Lung (tissue), 12 donors: ENCODE measurements around the gene ASTN2. TPM values are rescaled to one million over a fixed set of nuclear protein-coding genes. Genes with fewer than 3 reads are reported as not detected.

Experiments
- ATAC-seq: fragments of 200-7000 bp; cut with Tn5 transposase; one replicate; pipeline ENCODE4 v1.9.1; 2020; ENCODE audit warnings: moderate number of reproducible peaks; ENCODE audit not compliant: insufficient read depth, low FRiP score
- DNase-seq, 3 donors: peaks; one replicate each; pipeline ENCODE4 v3.0.0-alpha.2; 2013 to 2017
- H3K27ac ChIP-seq, 2 donors: one replicate each; pipeline ENCODE4 v1.5.1; 2013; ENCODE audit warnings: mild to moderate bottlenecking in 2 of 2, moderate library complexity in 2 of 2, control low read depth in 1 of 2, inconsistent platforms in 1 of 2, low read depth in 1 of 2, low read length in 1 of 2
- H3K27me3 ChIP-seq, 3 donors: one replicate each; pipeline ENCODE4 v1.5.1; 2013; ENCODE audit warnings: low read length in 2 of 3; ENCODE audit not compliant: control insufficient read depth in 3 of 3, insufficient read depth in 3 of 3
- H3K36me3 ChIP-seq, 4 donors: one replicate each; pipeline ENCODE4 v1.5.1; 2013; ENCODE audit warnings: low read length in 4 of 4, mild to moderate bottlenecking in 1 of 4, moderate library complexity in 1 of 4; ENCODE audit not compliant: control insufficient read depth in 4 of 4, insufficient read depth in 4 of 4
- H3K4me1 ChIP-seq, 5 donors: one replicate each; pipeline ENCODE4 v1.5.1; 2013; ENCODE audit warnings: low read length in 5 of 5, mild to moderate bottlenecking in 2 of 5, moderate library complexity in 1 of 5; ENCODE audit not compliant: control insufficient read depth in 5 of 5, insufficient read depth in 5 of 5
- H3K4me3 ChIP-seq: one replicate; pipeline ENCODE4 v1.5.1; 2013; ENCODE audit warnings: mild to moderate bottlenecking, control low read depth, moderate library complexity
- H3K9ac ChIP-seq, 2 donors: one replicate each; pipeline ENCODE4 v1.5.1; 2013; ENCODE audit warnings: low read length in 2 of 2, control low read depth in 1 of 2; ENCODE audit not compliant: insufficient read depth in 1 of 2
- H3K9me3 ChIP-seq, 4 donors: one replicate each; pipeline ENCODE4 v1.5.1; 2013; ENCODE audit warnings: low read length in 3 of 4, mild to moderate bottlenecking in 1 of 4, moderate library complexity in 1 of 4; ENCODE audit not compliant: control insufficient read depth in 4 of 4, insufficient read depth in 3 of 4
- CTCF ChIP-seq: IDR thresholded peaks from 2 replicates; pipeline ENCODE4 v1.5.1; 2012; ENCODE audit warnings: mild to moderate bottlenecking; ENCODE audit errors: control extremely low read depth, extremely low read depth
- WGBS, 2 donors: extraction: QIAGEN DNeasy Blood & Tissue Kit; methylation state at CpG; one replicate each; pipeline ENCODE4 v1.1.7; 2013; 5-methylcytosine and 5-hydroxymethylcytosine counted together
- polyA plus RNA-seq, 2 donors: library from polyadenylated mRNA; stranded (reverse); fragments of 200-250 nt; gene quantifications; one replicate each; pipeline ENCODE4 v1.2.1, GENCODE V29; 2013
- total RNA-seq, 2 donors: library from RNA; depleted of rRNA in 1 of 2; stranded (reverse); fragments of >200 nt in 1 of 2; gene quantifications; one replicate each; pipeline ENCODE4 v1.2.1, GENCODE V29; 2014 to 2021
- donor health status: control.
- donor health status: control.
- donor health status: Bipolar disorder and iron deficiency.
- donor health status: healthy.
- donor health status: DM: yes; HTN: yes; CAD: no.

Gene ASTN2
- total and polyA plus RNA-seq, 4 donors, result 1.4 to 7.0 (median 3.3) TPM

GRCh38 chr9:116753389-116753788 is 661.5 kb downstream of the ASTN2 start:
- no peak for ATAC-seq
- H3K36me3 ChIP-seq, result no peaks in the 10 kb centered on the region
- H3K4me3 ChIP-seq, result no peak overlapping the region
- no peak overlapping the region for H3K9ac ChIP-seq
- no peak overlapping the region for H3K27ac ChIP-seq
- whole genome bisulfite sequencing, 2 donors, result 69 to 70% methylated on average over 1 of the region's 1 CpG
- H3K9me3 ChIP-seq, result peaks cover 0 to 6% (median 0%) of the 10 kb centered on the region in 4 donors
- no peaks in the 10 kb centered on the region for H3K27me3 ChIP-seq
- H3K4me1 ChIP-seq, result no peaks in the 10 kb centered on the region
- no peak for DNase-seq
- TF ChIP-seq CTCF, result no peak

GRCh38 chr9:116750510-116750909 is 664.3 kb downstream of the ASTN2 start:
- H3K27me3 ChIP-seq, result no peaks in the 10 kb centered on the region
- H3K27ac ChIP-seq, result no peak overlapping the region
- H3K4me3 ChIP-seq, result no peak overlapping the region
- ATAC-seq, result no peak
- no peak for TF ChIP-seq CTCF
- H3K4me1 ChIP-seq, result peaks cover 0 to under 1% (median 0%) of the 10 kb centered on the region in 5 donors
- DNase-seq, result no peak
- no peaks in the 10 kb centered on the region for H3K36me3 ChIP-seq
- no peak overlapping the region for H3K9ac ChIP-seq
- WGBS, 2 donors, result 66 to 94% methylated on average over 2 of the region's 2 CpGs
- peaks cover 0 to 2% (median 0%) of the 10 kb centered on the region in 4 donors for H3K9me3 ChIP-seq

GRCh38 chr9:116749772-116750171 is 665.1 kb downstream of the ASTN2 start:
- Histone ChIP-seq H3K9me3 (peaks cover 0 to under 1% (median 0%) of the 10 kb centered on the region in 4 donors), H3K9ac (no peak overlapping the region), H3K27ac (no peak overlapping the region), H3K27me3 (no peaks in the 10 kb centered on the region), H3K36me3 (no peaks in the 10 kb centered on the region), H3K4me1 (peaks cover 0 to 6% (median 0%) of the 10 kb centered on the region in 5 donors), H3K4me3 (no peak overlapping the region)
- DNase-seq (no peak), ATAC-seq (no peak)
- no peak for TF ChIP-seq CTCF
- WGBS, 2 donors, result 82% methylated on average over 2 of the region's 2 CpGs

- H3K27me3 ChIP-seq, result no peaks in the 10 kb centered on the region
- no peaks in the 10 kb centered on the region for H3K9me3 ChIP-seq
- TF ChIP-seq CTCF, result no peak
- 94% methylated on average over 3 of the region's 3 CpGs for WGBS, 2 donors
- no peak overlapping the region for H3K27ac ChIP-seq
- DNase-seq, result no peak
- no peaks in the 10 kb centered on the region for H3K36me3 ChIP-seq
- no peak overlapping the region for H3K4me3 ChIP-seq
- peaks cover 0 to 6% (median 0%) of the 10 kb centered on the region in 5 donors for H3K4me1 ChIP-seq
- ATAC-seq, result no peak
- H3K9ac ChIP-seq, result no peak overlapping the region
These were observed 665.7 kb downstream of the ASTN2 start for GRCh38 chr9:116749176-116749575.
